ENCODE results near the gene S100A9. TPM values are rescaled to one million over a fixed set of nuclear protein-coding genes. Genes with fewer than 3 reads are reported as not detected.

Gene S100A9
- total and polyA plus RNA-seq, 2 experiments from 2014 or later, result 0.74 TPM; not detected in 1

DNA sequence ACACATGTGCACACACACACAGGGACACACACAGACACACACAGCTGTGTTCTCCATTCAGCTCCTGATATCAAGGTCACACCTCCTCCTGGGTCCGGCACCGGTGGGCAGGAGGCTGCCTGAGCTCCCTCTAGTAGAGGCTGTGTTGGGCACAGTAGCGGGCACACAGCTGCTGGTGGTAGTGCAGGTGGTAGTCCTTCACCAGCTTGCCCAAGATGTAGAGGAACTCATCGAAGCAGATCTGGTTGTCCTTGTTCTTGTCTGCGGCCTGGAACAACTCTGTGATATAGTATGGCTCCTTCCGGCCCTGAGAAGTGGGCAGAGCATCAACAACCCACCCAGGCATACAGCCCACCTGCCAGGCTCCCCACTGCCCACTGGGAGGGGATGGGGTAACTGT is 38.8 kb downstream of the S100A9 start:
- H3K4me3 ChIP-seq, result no peak overlapping the region
- no peaks in the 10 kb centered on the region for H3K4me1 ChIP-seq (ENCODE audit: low read depth)
- peaks cover 3% of the 10 kb centered on the region for H3K27me3 ChIP-seq
- no peaks in the 10 kb centered on the region for H3K9me3 ChIP-seq (ENCODE audit: low read depth)
- H3K27ac ChIP-seq, result no peak overlapping the region
- no peaks in the 10 kb centered on the region for H3K36me3 ChIP-seq
- TF ChIP-seq, protein P1, sequence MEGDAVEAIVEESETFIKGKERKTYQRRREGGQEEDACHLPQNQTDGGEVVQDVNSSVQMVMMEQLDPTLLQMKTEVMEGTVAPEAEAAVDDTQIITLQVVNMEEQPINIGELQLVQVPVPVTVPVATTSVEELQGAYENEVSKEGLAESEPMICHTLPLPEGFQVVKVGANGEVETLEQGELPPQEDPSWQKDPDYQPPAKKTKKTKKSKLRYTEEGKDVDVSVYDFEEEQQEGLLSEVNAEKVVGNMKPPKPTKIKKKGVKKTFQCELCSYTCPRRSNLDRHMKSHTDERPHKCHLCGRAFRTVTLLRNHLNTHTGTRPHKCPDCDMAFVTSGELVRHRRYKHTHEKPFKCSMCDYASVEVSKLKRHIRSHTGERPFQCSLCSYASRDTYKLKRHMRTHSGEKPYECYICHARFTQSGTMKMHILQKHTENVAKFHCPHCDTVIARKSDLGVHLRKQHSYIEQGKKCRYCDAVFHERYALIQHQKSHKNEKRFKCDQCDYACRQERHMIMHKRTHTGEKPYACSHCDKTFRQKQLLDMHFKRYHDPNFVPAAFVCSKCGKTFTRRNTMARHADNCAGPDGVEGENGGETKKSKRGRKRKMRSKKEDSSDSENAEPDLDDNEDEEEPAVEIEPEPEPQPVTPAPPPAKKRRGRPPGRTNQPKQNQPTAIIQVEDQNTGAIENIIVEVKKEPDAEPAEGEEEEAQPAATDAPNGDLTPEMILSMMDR (IDR thresholded peaks at IDR 0.05; ENCODE audit: low read depth, low read length), result no peak
- DNase-seq (ENCODE audit: low read depth in 1 of 2, low spot score in 1 of 2), result no peak

DNA sequence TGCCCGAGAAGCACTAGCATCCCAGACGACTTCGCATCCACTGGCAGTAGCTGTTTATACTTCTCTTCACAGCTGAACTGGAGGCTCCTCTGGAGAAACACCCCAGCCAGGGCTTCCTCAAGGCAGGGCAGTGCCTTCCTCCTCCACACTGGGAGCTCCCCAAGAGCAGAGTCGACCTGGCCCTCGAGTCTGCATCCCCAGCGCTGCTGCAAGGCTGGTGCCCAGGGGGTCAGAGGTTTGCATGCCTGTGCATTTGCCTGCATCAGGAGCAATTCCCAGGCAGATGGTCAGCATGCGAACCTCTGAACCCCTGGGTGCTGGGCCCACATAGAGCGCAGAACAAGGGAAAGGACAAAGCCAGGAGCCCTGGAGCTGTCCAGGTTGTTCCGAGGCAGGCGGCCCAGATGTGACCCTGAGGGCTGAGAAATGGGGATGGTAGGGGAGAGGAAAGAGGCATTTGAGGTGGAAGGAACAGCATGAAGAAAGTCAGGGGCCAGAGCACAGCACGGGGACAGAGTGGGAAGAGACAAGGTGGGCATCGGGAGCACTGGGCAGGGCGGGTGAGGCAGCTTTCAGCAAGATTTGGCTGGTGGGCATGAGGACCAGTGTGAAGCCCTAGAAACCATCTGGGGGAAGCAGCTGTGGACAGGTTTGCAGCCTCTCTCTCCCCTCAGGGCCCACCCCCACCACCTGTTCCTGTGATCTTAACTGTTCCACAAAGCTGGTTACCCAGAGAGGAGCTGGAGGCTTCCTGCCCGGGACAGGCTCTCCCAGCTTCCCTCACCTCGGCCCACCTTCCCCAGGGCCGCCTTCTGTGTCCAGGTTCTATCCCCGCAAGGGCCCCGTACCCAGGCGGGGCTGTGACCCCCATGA is 39.6 kb downstream of the S100A9 start:
- no peak overlapping the region for H3K27ac ChIP-seq
- no peak overlapping the region for H3K4me3 ChIP-seq
- peaks cover 3% of the 10 kb centered on the region for H3K27me3 ChIP-seq
- H3K36me3 ChIP-seq, result no peaks in the 10 kb centered on the region
- TF ChIP-seq, protein P1 (IDR thresholded peaks at IDR 0.05; ENCODE audit: low read depth, low read length), result no peak
- H3K9me3 ChIP-seq (ENCODE audit: low read depth), result no peaks in the 10 kb centered on the region
- DNase-seq (ENCODE audit: low read depth in 1 of 2, low spot score in 1 of 2), result no peak
- peaks cover 3% of the 10 kb centered on the region for H3K4me1 ChIP-seq (ENCODE audit: low read depth)

DNA sequence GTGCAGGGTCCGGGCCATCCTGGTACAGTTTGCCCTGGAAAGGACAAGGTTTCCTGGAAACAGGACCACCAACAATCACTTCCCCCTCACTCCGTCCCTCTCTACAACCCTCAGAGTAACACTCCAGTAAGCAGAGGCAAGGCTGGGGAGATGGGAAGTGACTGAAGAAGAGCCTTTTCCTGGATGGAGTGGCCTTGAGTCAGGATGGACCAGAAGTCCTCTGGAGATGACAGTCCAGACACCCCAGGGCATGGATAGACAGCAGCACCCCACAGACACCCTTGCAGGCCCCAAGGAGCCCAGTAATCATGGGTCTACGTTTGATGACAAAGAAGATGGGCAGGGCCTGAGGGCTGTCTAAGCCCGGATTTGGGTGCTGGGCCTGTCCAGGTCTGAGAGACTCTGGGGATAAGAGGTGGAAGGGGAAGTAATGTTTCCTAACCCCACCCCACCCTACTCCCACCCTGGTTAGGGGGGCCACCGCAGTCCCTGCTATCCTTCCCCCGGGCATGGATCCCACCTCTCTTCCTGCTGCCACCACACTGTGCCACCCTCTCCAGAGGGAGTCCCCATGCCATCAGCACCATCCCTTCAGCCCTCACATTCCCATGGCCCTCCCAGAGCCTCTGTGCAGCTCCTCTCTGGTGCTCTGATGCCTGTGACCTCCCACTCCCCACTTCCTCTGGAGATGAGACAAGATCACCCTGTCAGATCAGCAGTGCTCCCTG is 40.4 kb downstream of the S100A9 start:
- TF ChIP-seq, protein P1 (IDR thresholded peaks at IDR 0.05; ENCODE audit: low read depth, low read length), result no peak
- no peak overlapping the region for H3K4me3 ChIP-seq
- peaks cover 3% of the 10 kb centered on the region for H3K4me1 ChIP-seq (ENCODE audit: low read depth)
- no peak overlapping the region for H3K27ac ChIP-seq
- H3K36me3 ChIP-seq, result no peaks in the 10 kb centered on the region
- H3K27me3 ChIP-seq, result no peaks in the 10 kb centered on the region
- H3K9me3 ChIP-seq (ENCODE audit: low read depth), result no peaks in the 10 kb centered on the region
- no peak for DNase-seq (ENCODE audit: low read depth in 1 of 2, low spot score in 1 of 2)

DNA sequence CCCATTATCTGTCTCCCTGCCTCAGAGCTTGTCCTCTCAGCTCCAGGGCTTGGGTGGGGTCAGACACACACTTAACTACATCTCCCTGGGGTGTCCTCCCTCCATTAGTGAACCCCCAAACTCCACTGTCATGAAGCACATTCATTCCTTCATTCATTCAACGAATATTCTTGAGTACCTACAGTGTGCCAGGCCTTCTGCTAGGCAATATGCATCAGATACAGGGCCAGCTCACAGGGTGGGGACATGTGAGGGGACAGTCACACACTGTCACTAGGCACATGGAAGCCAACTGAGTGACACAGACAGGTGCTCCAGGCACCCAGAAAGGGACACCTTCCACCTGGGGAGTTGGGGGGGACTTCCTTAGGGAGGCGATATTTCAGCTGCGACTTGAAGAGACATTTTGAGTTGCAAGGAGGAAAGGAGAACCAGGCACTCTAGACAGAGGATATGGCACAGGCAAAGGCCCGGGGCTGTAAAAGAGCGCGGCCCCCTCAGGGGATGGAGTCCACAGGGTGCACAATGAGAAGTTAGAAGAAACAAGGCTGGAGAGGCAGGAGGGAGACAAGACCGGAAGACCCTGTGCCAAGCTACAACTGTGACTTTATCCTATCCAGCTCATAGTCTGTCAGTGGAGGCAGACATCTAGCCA is 41.9 kb downstream of the S100A9 start:
- H3K4me1 ChIP-seq (ENCODE audit: low read depth), result peaks cover 3% of the 10 kb centered on the region

DNA sequence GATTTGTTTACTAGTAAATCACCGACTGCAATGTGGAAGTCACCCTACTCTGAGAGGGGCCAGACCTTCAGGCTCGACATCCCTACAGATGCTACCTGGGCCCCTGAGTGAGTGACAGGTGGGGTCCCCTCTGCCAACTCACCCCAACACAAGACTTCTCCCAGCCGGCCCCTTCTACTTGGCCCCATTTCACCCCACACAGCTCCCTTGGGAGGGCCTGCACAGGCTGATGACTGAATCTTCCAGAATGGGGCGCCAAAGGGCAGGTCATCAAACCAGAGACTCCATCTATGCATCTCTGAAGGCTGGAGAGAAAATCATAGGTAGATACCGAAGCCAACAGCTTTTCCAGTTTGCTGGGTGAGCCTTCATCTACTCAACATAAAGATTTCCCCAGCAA is 42.6 kb downstream of the S100A9 start:
- peak in 1 of 2 donors; percentile 6 for DNase-seq (ENCODE audit: low read depth in 1 of 2, low spot score in 1 of 2)
- Histone ChIP-seq H3K27ac (no peak overlapping the region), H3K9me3 (ENCODE audit: low read depth) (no peaks in the 10 kb centered on the region), H3K4me1 (ENCODE audit: low read depth) (peaks cover 3% of the 10 kb centered on the region), H3K36me3 (no peaks in the 10 kb centered on the region), H3K27me3 (no peaks in the 10 kb centered on the region), H3K4me3 (no peak overlapping the region)
- TF ChIP-seq, protein P1 (IDR thresholded peaks at IDR 0.05; ENCODE audit: low read depth, low read length), result peak; percentile 21

More for the DNA sequence above, 41.9 kb downstream of the S100A9 start:
- no peak overlapping the region for H3K4me3 ChIP-seq
- no peaks in the 10 kb centered on the region for H3K36me3 ChIP-seq
- no peak for DNase-seq (ENCODE audit: low read depth in 1 of 2, low spot score in 1 of 2)
- no peak overlapping the region for H3K27ac ChIP-seq
- no peaks in the 10 kb centered on the region for H3K9me3 ChIP-seq (ENCODE audit: low read depth)
- TF ChIP-seq, protein P1 (IDR thresholded peaks at IDR 0.05; ENCODE audit: low read depth, low read length), result no peak
- no peaks in the 10 kb centered on the region for H3K27me3 ChIP-seq
